Fibroblast of mammary gland (primary cell): ENCODE data around the gene RCOR2.

Source experiments
- DNase-seq: peaks from one replicate; pipeline ENCODE4 v3.0.0-alpha.2; 2010; ENCODE audit warnings: low read depth
- H3K4me3 ChIP-seq: 2 replicates; pipeline ENCODE4 v1.5.1; 2011; ENCODE audit warnings: low read depth, mild to moderate bottlenecking, low read length, moderate library complexity; ENCODE audit not compliant: control insufficient read depth
- TF ChIP-seq, protein P1 (sequence below): conservative IDR thresholded peaks from 2 replicates; pipeline ENCODE4 v1.5.1; 2011; ENCODE audit warnings: low read depth, low read length, inconsistent platforms; ENCODE audit not compliant: control insufficient read depth, insufficient read depth

RCOR2 gene

DNA sequence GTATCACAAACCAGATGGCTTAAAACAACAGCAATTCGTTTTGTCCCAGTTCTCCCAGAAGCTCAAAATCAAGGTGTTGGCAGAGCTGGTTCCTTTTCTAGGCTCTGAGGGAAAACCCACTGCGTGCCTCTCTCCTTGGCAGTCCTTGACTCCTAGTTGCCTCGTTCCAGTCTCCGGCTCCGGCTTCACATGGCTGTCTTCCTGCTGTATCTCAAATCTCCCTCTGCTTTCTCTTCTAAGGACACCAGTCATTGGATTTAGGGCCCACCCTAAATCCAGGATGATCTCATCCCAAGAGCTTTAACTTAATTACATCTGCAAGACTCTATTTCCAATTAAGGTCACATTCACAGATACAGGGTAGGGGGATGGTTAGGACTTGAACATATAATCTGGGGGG, 12.7 kb upstream of the RCOR2 start:
- TF ChIP-seq, protein P1, sequence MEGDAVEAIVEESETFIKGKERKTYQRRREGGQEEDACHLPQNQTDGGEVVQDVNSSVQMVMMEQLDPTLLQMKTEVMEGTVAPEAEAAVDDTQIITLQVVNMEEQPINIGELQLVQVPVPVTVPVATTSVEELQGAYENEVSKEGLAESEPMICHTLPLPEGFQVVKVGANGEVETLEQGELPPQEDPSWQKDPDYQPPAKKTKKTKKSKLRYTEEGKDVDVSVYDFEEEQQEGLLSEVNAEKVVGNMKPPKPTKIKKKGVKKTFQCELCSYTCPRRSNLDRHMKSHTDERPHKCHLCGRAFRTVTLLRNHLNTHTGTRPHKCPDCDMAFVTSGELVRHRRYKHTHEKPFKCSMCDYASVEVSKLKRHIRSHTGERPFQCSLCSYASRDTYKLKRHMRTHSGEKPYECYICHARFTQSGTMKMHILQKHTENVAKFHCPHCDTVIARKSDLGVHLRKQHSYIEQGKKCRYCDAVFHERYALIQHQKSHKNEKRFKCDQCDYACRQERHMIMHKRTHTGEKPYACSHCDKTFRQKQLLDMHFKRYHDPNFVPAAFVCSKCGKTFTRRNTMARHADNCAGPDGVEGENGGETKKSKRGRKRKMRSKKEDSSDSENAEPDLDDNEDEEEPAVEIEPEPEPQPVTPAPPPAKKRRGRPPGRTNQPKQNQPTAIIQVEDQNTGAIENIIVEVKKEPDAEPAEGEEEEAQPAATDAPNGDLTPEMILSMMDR: no peak
- no peak overlapping the region for H3K4me3 ChIP-seq
- no peak for DNase-seq

DNA sequence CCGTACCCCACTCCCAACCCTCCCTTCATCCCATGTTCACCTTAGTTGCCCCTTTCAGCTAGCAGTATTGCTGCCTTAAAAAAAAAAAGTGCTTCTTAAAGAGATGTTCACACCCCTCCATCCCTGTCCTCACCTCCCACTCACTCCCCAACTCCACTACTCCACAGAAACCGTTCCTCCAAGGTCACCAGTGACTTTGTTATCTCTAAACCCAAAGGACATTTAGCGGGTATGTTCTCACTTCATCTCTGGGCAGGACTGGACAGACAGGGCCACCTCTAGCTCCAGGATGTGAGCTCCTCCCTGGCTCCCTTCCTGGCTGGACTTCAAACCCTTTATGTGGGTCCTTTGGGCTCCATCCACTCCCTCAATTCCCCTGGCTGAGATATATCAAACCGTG, 6.4 kb upstream of the RCOR2 start:
- TF ChIP-seq, protein P1: no peak

DNA sequence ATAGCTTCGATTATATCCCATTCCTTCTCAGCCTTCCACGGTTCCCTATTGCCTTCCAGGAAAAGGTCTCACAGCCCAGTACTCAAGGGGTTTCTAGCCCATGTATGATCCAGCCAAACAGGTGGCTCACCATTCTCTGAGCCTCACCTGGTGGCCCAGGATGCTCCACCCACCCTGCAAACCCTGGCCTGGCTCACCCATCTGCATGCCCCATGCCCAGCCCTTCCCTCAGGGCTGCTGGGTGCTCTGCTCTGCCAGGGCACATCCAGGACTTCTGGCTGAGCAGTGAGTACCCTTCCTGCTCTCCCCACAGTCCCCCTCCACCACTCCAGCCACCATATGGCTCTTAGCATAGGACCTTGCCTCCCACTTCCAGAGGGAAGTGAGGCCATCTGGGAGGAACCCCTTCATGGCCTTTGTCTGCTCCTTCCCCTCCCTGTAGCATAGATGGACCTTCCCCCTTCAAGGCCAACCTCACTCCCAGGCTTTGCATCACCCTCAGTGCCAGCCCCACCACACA, 5.8 kb upstream of the RCOR2 start:
- no peak overlapping the region for H3K4me3 ChIP-seq
- DNase-seq: no peak

More for the DNA sequence above, 6.4 kb upstream of the RCOR2 start:
- no peak overlapping the region for H3K4me3 ChIP-seq
- no peak for DNase-seq

DNA sequence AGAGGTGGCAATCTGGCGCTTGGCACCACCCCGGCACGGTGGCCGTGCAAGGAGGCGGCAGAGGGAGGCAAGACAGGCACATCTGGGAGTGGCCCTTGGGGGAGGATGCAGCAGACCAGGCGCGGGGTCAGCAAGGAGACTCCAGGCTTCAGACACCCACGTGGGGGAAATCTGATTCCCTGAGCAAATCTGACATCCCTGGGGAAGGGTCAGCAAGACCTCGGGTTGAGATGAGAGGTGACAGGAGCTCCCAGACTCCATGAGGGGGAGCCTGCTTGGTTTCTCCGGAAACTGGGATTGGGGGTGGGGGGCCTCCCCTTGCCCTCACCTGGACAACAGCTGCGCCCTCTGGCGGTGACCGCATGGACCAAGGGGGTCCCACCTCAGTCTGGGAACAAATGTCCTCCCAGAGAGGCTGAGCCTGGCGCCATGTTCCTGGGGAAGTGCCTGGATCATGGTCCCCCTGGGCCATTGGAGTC, 4.0 kb upstream of the RCOR2 start:
- DNase-seq: no peak
- no peak overlapping the region for H3K4me3 ChIP-seq
- TF ChIP-seq, protein P1: peak; percentile 43

More for the DNA sequence above, 5.8 kb upstream of the RCOR2 start:
- TF ChIP-seq, protein P1: no peak

DNA sequence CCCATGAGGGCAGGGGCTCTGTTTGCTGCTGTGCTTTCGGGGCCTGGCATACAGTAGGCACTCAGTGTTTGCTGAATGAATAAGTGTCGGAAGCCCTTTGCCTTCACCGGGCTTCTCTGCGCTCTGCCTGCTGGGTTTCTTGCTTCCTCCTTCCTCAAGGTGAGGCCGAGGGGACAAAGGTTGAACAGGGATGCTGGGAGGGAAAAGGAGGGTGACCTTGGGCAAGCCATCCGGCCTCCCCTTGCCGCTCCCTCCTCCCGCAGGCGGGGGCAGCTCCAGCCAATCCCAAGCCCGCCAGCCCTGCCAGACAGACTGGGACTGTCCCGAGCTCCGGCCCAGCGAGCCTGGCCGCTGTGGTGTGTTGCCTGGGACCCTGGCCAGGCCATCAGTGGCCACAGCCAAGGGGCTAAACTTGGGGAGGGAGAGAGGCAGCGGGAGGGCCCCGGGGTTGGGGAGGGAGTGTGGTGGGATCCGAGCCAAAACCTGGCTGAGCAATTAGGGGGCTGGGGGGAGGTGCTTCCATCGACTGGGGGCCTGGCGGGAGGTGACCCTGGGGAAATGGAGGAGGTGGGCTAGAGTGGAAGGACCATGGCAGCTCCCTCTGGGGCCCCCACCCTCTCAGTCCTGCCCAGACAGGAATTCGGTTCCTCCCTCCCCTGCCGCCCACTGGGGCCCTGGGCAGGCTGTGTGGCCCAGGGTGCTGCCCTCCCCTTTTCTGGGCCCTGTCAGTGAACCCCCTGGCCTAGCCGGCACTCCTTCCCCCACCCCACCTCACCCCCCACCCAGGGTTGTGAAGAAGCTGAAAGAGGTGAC, 3.4 kb upstream of the RCOR2 start:
- H3K4me3 ChIP-seq: no peak overlapping the region
- TF ChIP-seq, protein P1: no peak
- no peak for DNase-seq

DNA sequence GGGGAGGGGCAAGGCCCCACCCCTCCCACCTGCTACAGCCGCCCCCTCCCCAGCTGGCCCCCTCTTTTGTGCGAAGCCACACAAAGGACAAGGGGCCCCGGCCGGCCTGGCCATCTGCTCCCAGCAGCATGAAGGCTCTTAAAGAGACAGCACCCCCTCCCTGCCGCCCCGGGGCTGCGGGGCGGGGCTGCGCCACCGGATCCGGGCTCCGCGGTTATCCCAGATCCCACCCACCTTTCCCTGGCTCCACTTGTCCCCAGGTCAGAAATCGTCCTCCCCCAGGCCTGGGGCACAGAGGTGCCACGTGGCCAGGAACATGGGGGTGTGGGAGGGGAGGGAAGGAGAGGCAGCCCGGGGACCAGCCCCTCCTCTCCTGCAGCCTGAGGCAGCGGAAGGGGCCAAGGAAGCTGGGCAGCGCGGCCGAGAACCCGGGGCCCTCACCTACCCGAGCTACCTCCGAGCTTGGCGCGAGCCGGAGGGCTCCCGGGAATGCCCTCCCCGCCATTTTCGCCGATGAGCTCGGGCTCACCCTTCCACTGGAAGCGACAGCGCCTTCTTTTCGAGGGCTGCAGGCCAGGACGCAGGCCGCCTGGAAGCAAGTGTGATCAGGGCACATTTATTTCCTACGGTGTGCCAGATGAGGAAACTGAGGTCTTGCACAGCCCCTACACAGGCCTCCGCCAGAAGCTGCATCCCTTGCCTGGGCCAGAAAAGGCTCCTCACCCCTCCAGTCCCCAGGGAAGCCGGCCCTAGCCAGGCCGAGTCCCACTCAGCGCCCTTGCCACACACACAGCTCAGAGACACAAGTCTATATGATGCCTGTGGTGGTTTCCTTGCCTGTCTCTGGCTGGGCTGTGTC, 2.5 kb upstream of the RCOR2 start:
- TF ChIP-seq, protein P1: no peak
- peak; percentile 46 for DNase-seq
- peak overlapping the region; percentile 20 for H3K4me3 ChIP-seq
